ENCODE results near the gene ZNRF4.
"Not testable (repeated sequence)": the region's sequence is repeated elsewhere in the genome, so short reads cannot be mapped to it uniquely, and the experiment has no call there.

ZNRF4 gene

DNA sequence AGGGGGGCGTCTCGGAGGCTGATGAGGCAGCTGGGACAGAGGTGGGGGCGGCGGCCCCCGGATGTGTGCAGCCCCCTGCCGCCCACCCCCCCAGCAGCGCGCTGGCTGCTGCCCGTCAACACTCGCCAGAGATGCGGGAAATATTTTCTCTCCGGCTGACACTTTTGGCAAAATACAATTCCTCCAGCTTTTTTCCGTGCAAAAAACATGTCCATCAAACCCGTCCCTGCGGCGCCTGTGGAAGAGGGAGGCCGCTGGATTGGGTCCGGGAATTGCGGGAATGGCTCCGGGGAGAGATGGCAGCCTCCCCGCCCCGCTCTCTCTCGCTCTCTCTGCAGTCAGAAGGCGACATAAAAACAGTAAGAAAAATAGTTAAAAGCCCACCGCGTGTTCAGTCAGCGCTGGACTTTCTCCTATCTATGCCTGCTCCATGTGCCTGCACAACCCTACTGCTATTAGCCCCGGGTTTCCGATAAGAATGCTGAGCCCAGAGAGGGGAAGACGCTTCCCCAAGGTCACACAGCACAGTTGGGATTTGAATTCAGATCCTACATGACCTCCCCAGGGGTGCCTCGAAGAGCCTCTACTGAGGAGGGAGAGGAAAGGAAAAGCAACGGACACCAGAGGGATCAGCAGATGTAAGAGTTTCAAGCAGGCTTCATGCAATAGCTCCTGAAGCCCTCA, 23.2 kb downstream of the ZNRF4 start:
- no peak for DNase-seq

DNA sequence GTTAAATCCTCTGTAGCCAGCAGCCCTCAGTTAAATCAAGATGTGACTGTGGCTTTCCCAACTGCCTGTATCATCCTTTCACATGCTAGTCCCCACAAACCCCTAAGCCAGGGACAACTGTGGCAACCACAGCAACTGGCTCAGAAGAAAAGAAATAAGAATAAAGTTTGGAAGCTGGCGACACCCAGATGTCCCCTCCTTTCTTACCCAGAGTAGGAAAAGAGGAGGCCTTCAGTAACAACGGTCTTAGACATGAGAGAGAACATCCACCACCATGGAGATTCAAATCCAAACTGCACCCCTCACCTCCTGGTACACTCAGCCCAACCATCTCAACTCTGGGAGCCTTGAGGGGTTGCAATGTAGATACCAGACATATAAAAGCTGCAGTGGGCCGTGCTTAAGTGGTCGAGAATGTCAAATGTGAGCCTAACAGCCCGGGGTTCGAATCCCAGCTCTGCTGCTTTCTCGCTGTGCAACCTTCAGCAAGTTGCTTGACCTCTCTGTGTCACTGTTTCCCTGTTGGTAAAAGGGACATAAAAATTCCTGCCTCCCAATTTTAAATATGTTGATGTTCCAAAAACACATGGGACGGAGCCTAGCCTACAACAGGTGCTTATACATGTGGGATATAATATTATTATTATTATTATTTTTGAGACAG, 23.8 kb downstream of the ZNRF4 start:
- DNase-seq: no peak

DNA sequence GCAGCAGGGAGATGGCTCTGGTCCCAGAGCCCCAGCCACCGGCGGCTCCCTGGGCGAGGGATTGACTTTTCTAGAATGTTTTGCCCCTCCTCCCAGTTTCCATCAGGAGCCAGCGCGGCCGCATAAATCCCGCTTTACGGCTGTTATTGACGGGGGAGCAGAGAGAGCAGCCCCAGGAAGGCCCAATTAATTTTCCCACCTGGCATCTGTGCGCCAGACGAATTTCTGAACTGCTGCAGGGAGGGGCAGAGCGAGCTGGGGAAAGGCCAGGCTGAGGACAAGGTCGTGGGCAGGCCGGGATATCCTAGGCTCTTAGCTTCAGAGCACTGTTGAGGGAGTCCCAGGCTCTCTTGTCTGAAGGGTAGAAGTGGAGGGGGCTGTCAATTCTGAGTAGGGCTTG, 24.7 kb downstream of the ZNRF4 start:
- no peak for DNase-seq

DNA sequence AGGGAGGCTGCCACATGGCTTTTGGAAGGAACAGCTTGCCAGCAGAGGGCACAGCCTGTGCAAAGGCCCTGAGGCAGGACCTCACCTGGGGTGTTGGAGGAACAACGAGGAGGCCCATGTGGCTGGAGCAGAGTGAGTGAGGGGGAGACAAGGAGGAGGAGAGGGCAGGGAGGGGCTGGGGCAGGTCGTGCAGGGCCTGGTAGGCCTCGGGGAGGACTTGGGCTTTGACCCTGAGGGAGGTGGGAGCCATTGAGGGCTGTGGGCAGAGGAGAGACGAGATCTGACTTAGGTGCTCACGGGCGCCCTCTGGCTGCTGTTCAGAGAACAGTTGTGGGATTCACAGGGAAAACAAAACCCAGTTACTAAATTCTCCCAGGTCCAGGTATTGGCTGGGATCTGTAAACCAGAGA, 25.2 kb downstream of the ZNRF4 start:
- no peak for DNase-seq

DNA sequence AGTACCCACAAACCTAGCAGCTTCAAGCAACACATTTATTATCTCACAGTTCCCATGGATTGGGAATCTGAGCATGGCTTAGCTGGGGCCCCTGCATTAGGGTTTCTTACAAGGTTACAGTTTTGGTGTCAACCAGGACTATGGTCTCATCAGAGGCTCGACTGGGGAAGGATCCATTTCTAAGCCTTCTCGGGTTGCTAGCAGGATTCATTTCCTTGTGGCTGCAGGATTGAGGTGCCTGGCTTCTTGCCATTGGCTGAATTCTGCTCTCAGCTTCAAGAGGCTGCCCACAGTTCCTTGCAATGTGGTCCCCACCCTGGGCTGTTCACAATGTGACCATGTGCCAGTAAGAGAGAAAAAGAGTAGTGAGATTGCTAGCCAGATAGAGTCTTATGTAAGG, 26.7 kb downstream of the ZNRF4 start:
- DNase-seq: no peak

DNA sequence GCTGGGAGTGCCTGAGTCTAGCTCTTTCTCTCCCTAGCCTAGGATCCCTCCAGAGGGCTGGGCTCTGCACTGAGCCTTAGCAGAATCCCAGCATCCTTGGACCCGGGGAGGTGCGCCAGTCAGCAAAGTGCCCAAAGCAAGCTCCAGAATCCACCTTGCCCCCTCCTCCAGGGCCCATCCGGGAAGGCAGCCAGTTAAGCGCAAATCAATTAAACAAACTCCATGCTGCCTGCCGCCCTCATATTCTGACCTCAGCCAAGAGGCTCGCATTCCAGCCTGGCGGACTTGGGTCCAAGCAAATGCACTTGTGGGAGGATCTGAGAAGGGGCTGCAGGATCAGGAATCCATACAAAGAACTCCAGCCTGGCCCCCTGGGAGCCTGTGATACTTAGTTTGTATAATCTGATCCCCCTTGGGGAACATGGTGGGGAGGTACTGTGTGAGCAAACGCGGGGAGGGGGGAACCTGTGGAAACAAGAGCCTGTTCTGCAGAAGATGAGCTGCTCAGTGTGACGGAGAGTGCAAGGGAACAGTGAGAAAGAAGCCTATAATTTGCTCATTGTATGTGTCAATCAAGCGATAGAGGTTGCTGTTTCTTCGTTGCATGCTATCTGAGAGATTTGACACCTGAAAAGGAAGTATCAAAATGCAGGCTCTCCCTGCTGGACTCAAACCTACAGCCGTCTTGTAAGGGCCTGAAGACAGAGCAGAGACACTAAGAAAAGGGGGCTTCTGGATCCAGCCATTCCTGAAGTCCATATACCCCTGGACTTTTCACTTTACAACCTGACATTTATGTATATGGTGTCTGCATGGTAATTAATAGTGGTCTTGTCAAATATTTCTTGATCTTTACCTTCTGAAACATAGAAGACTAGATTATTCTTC, 29.4 kb downstream of the ZNRF4 start:
- peak; percentile 66 for DNase-seq

DNA sequence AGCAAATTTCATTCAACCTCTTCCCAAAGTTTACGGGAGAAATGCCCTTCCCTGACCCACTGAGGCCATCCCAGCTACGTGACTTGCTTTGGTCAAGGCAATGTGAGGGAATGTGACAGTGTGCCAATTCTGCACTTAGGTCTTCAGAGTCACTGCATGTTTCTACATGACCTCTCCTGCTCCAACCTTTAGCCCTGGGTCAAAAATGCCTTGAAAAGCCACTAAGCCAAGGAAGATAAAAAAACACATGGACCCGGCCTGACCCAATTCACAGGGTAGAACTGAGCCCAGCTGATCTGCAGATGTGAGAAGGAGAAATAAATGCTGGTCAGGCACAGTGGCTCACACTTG, 30.0 kb downstream of the ZNRF4 start:
- no peak for DNase-seq

DNA sequence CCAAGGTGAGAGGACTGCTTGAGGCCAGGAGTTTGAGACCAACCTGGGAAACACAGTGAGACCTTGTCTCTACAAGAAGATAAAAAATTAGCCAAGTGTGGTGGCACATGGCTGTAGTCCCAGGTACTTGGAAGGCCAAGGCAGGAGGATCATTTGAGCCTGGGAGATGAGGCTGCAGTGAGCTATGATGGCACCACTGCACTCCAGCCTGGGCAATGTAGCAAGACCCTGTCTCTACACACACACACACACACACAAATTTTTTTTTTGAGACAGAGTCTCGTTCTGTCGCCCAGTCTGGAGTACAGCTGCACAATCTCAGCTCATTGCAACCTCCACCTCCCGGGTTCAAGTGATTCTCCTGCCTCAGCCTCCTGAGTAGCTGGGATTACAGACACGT, 30.4 kb downstream of the ZNRF4 start:
- DNase-seq: not testable (repeated sequence)

DNA sequence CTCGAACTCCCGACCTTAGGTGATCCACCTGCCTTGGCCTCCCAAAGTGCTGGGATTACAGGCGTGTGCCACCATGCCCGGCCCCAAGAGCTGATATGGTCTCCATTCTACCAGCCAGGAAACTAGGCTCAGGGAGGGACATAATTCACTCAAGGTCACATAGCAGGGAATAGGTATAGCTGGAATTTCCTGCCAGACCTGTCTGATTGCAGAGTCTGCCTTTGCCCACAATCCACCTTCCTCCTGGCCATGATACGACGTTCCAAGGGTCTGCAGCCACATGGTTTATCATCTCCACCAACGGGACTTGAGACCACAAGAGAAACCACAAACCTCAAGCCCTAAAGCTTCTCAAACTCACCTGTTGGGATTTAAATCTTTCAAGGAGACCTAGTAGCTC, 32.0 kb downstream of the ZNRF4 start:
- DNase-seq: no peak

DNA sequence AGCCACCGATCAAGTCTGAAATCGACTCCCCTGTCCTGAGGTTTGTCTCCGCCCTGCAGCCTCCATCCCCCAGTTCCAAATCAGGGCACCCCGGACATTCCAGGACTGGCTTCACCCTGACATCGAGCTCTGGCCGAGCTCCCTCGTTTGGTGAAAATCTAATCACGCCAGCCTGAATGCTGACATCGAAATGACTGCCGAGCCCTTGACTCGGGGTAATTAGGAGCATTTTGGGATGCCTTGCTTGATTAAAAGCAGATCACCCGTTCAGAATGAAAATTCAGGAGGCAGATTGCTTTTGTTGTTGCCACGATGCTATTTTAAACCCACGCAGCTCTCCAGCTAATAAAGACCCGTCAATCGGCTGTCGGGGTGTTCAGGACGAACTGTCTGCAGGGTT, 34.3 kb downstream of the ZNRF4 start:
- DNase-seq: no peak

DNA sequence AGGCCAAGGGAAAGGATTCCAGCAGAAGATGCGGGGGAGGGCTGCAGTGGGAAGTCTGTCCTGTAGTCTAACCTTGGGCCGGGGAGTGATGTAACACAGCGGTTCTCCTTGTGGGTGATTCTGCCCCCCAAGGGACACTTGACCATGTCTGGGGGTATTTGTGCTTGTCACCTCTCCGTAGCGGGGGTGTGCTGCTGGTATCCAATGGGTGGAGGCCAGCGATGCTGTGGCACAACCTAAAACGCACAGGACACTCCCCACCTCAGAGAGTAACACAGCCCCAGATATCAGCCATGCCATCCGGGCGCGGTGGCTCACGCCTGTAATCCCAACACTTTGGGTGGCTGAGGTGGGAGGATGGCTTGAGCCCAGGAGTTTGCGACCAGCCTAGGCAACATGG, 36.3 kb downstream of the ZNRF4 start:
- DNase-seq: no peak

DNA sequence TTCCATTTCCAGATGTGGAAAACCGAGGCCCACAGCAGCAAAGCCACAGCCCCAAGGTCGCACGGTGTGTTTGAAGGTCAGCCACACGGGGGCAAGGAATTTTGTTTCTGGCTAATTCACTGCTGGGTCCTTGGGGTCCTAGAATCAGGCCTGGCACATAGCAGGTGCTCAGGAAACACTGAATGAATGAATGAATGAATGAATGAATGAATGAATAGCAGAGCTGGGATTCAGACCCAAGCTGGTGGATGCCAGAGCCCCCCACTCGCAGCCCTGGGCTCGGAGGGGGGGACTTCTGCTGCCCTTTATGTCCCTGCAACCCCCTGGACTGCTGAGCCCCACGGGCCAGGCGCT, 37.0 kb downstream of the ZNRF4 start:
- no peak for DNase-seq

DNA sequence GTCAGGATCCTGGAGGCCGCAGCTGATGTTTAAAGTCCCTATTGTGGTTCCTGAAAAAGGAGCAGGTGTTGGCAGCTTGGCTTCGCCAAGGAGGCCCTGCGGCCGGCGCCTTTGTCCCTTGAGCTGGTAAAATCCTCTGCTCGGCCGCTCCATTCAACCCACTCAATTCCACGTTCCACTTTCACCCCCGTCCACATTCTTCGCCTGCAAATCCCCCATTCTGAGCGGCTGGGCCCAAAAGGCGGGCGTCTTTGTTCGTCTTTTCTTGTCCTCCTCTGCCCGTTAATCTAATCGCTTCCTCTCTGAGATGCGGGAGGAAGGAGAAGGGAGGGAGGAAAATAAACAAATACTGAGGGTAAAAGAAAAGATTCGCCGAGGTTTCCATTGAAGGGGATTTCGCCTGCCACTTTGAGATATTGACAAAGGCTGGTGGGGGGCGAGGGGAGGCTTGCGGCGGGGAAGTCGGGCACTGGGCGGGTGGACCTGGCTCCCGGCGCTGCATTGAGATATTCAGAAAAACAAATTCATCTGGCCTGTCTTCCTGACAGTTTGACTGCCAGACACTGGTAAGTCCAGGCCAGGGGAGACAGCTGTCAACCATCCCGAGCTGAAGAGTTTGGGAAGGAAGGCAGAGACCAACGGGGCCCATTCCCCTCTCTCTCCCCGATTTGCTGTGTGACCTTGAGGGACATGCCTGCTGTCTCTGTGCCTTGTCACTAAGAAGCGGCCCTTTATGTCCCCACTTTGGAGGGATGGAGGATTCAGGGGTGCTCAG, 37.6 kb downstream of the ZNRF4 start:
- DNase-seq: peak; percentile 22

DNA sequence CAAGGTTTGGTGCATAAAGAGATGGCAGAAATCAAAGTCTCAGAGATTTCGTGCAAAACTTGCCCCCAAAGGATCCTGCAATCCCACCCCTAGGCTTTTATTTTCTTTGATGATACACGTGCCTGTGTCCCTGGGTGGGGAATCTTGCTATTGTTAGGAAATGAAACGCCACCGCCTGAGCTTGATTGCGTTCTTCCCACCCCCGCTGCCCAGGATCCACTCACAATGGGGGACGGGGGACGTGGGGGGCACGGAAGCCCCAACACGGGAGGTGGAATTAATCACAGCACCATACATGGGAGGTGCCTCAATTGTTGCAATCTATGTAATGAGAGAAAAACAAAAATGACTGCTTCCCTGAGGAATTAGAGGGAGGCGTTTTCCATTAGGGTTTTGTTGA, 39.6 kb downstream of the ZNRF4 start:
- no peak for DNase-seq

DNA sequence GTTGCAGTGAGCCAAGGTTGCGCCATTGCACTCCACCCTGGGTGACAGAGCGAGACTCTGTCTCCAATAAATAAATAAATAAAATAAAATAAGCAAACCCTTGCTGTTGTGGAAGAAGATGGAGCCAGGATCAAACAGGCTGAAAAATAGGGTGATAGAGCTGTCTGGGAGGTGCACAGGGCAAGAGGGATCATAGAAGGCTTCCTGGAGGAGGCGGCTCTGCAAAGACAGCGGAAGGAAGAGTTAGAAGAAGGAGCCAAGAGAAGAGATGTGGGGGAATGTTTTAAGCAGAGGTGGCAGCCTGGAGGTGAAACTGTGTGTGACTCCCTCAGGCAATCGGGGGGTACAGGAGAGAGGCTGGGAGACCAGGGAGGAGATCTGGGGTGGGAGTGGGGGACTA, 40.6 kb downstream of the ZNRF4 start:
- DNase-seq: no peak

DNA sequence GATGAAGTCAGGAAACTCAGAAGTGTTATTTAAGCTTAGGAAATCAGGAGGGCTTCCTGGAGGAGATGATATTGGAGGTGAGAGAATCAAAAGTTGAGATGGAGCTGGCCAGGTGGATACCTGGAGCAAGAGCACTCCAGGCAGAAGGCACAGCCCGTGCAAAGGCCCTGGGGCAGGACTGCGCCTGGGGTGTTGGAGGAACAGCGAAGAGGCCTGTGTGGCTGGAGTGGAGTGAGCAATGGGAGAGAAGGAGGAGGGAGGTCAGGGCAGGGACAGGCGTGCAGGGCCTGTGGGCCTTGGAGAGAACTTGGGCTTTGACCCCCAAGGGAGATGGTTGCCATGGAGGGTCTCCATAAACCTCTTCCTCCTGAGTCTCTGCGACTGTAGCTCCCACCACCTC, 42.1 kb downstream of the ZNRF4 start:
- DNase-seq: no peak

DNA sequence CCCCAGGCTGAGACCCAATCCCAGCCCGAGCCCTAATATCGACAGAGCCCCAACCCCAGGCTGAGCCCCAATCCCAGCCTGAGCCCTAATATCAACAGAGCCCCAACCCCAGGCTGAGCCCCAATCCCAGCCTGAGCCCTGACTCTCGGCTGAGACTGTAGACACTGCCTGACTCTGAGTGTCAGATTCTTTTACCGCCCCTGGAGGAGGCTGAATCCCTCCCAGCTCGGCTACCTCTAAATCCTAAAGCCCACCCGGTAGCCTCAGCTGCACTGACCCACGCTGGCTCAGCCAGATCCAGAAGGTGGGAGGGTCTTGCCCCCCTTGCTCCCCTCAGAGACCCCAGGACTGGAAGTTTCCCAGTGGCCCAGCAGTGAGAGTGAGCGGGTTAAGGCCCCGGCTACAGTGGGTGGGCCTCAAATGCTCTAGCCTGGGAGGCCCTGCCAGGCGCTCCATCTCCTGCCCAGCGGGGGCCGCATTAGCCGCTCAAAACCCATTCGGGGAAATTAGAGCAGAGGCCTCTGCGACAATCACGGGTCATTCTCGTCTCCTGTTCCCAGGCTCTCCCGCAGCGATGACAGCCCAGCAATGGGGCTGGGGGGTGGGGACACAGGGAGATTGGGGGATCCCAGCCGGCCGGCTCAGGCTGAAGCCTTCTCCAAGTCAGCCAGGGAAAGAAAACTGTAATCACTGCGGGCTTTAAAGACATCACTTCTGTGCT, 43.8 kb downstream of the ZNRF4 start:
- DNase-seq: no peak

DNA sequence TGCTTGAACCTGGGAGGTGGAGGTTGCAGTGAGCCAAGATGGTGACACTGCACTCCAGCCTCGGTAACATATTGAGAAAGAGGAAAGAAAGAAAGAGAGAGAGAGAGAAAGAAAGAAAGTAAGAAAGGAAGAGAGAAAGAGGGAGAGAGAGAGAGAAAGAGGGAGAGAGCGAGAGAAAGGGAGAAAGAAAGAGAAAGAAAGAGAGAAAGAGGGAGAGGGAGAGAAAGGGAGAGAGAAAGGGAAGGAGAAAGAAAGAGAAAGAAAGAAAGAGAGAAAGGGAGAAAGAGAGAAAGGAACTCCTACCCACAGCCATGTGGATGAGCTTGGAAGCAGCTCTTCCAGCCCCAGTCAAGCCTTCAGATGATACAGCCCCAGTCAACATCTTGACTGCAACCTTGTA, 46.7 kb downstream of the ZNRF4 start:
- DNase-seq: no peak

DNA sequence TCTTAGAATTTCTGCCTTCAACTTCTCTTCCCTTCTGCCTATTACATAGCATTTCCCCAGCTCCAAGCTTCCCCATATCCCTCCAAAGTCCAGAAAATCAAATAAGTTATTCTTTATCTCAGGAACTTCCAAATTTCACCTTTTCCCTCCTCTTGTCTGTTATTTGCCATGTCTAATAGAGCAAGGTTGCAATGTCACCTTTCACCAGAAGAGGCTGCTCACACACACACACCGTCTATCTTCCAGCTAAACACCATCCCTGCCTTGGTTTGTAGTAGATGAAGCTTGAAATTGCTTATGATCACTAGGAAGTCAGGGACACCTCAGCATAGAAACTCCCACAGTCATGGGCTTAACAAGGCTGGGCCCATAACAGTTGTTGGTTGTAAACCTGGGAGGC, 48.4 kb downstream of the ZNRF4 start:
- DNase-seq: no peak

DNA sequence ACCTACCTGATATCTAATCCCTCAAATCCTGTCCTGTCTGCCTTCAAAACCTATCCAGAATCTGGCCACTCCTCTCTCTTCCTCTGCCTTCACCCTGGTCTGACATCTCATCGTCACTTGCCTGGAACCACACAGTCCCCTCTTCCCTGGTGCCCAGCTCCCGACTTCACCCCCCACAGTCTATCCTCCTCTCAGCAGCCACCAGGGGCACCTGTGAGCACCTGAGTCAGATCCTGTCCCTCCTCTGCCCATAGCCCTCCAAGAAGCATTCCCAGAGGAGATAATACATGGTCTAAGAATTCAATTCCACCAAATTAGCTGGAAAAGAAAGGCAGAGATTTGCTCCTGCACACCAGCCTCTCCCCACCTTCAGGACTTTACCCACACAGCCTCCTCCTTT, 48.9 kb downstream of the ZNRF4 start:
- no peak for DNase-seq
